Measurements from ENCODE around the gene PCDHB11. TPM values are rescaled to one million over a fixed set of nuclear protein-coding genes. Genes with fewer than 3 reads are reported as not detected.
"Not testable (repeated sequence)": the region's sequence is repeated elsewhere in the genome, so short reads cannot be mapped to it uniquely, and the experiment has no call there.

The PCDHB11 gene
- total and polyA plus RNA-seq, 4 donors: 3.8 to 9.7 (median 5.8) TPM

DNA sequence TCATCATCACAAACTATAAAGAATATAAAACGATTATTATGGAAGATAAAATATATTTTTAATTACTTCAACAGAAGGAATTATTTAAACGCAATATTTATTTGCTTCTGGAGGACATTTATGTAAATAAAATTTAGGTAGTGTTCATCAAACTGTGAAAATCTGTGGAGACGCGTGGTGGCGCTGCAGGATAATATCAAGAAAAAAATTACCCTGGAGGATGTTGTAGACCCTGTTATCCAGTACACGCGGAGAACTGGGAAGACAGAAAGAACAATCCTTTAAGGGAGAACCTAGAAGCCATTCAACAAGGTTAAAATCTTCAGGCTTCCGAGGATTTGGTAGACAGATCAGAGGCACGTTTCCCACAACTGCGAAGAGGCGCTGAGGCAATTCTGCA is 9.1 kb downstream of the PCDHB11 start, which contains the start of gene PCDHB12:
Gene PCDHB12, plus strand, starts transcription at position 242 of the 400 bp plus-strand sequence. CDS start 189 bp downstream, outside the sequence.
- no peak within 1 kb of the TSS for H3K27ac ChIP-seq (ENCODE audit: low read depth, low read length)
- no peaks in the 10 kb centered on the region for H3K4me1 ChIP-seq (ENCODE audit: control insufficient read depth, insufficient read depth, low read length)
- 15% methylated on average over 9 of the region's 11 CpGs for WGBS (ENCODE audit: insufficient coverage)
- no peaks in the 10 kb centered on the region for H3K27me3 ChIP-seq (ENCODE audit: control insufficient read depth, insufficient read depth, low read length)
- H3K36me3 ChIP-seq (ENCODE audit: control insufficient read depth, insufficient read depth, low read length): no peaks in the 10 kb centered on the region
- peak within 1 kb of the TSS; percentile 2 for H3K4me3 ChIP-seq (ENCODE audit: low read depth, low read length)
- DNase-seq (ENCODE audit: low read depth in 4 of 6, low spot score in 6 of 6): peak in 2 of 6 donors; percentile 30 to 41
- peaks cover 11% of the 10 kb centered on the region for H3K9me3 ChIP-seq (ENCODE audit: control insufficient read depth, insufficient read depth, low read length)

GRCh38 chr5:141210281-141210680 is 10.9 kb downstream of the PCDHB11 start:
- not testable (repeated sequence) for H3K4me1 ChIP-seq (ENCODE audit: control insufficient read depth, insufficient read depth, low read length); H3K36me3 ChIP-seq (ENCODE audit: control insufficient read depth, insufficient read depth, low read length); DNase-seq (ENCODE audit: low read depth in 4 of 6, low spot score in 6 of 6); H3K4me3 ChIP-seq (ENCODE audit: low read depth, low read length); H3K27ac ChIP-seq (ENCODE audit: low read depth, low read length); H3K27me3 ChIP-seq (ENCODE audit: control insufficient read depth, insufficient read depth, low read length)
- WGBS (ENCODE audit: insufficient coverage): 25% methylated on average over 19 of the region's 39 CpGs
- H3K9me3 ChIP-seq (ENCODE audit: control insufficient read depth, insufficient read depth, low read length): peaks cover 12% of the 10 kb centered on the region

GRCh38 chr5:141210849-141211248 is 11.4 kb downstream of the PCDHB11 start:
- not testable (repeated sequence) for DNase-seq (ENCODE audit: low read depth in 4 of 6, low spot score in 6 of 6); H3K27ac ChIP-seq (ENCODE audit: low read depth, low read length); H3K36me3 ChIP-seq (ENCODE audit: control insufficient read depth, insufficient read depth, low read length); H3K4me3 ChIP-seq (ENCODE audit: low read depth, low read length); H3K27me3 ChIP-seq (ENCODE audit: control insufficient read depth, insufficient read depth, low read length); H3K4me1 ChIP-seq (ENCODE audit: control insufficient read depth, insufficient read depth, low read length)
- 19% methylated on average over 13 of the region's 27 CpGs for WGBS (ENCODE audit: insufficient coverage)
- H3K9me3 ChIP-seq (ENCODE audit: control insufficient read depth, insufficient read depth, low read length): peaks cover 12% of the 10 kb centered on the region

- no CpG with 5 or more reads among the region's 18 CpGs for WGBS (ENCODE audit: insufficient coverage)
- peaks cover 14% of the 10 kb centered on the region for H3K9me3 ChIP-seq (ENCODE audit: control insufficient read depth, insufficient read depth, low read length)
- H3K4me1 ChIP-seq (ENCODE audit: control insufficient read depth, insufficient read depth, low read length); H3K27me3 ChIP-seq (ENCODE audit: control insufficient read depth, insufficient read depth, low read length); H3K4me3 ChIP-seq (ENCODE audit: low read depth, low read length); H3K27ac ChIP-seq (ENCODE audit: low read depth, low read length); H3K36me3 ChIP-seq (ENCODE audit: control insufficient read depth, insufficient read depth, low read length): not testable (repeated sequence)
- DNase-seq (ENCODE audit: low read depth in 4 of 6, low spot score in 6 of 6): peak in 2 of 6 donors; percentile 23 to 64
Observed at GRCh38 chr5:141213656-141214339, 14.4 kb downstream of the PCDHB11 start, which contains the start of gene PCDHB13. TSS of gene PCDHB13 (plus strand) at chr5:141213919. CDS start at chr5:141214124, 205 bp downstream.

DNA sequence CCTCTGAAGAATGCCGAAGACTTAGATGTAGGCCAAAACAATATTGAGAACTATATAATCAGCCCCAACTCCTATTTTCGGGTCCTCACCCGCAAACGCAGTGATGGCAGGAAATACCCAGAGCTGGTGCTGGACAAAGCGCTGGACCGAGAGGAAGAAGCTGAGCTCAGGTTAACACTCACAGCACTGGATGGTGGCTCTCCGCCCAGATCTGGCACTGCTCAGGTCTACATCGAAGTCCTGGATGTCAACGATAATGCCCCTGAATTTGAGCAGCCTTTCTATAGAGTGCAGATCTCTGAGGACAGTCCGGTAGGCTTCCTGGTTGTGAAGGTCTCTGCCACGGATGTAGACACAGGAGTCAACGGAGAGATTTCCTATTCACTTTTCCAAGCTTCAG is 15.2 kb downstream of the PCDHB11 start:
- H3K4me1 ChIP-seq (ENCODE audit: control insufficient read depth, insufficient read depth, low read length); DNase-seq (ENCODE audit: low read depth in 4 of 6, low spot score in 6 of 6); H3K27me3 ChIP-seq (ENCODE audit: control insufficient read depth, insufficient read depth, low read length); H3K36me3 ChIP-seq (ENCODE audit: control insufficient read depth, insufficient read depth, low read length); H3K4me3 ChIP-seq (ENCODE audit: low read depth, low read length); H3K27ac ChIP-seq (ENCODE audit: low read depth, low read length): not testable (repeated sequence)
- 62% methylated on average over 3 of the region's 12 CpGs for WGBS (ENCODE audit: insufficient coverage)
- H3K9me3 ChIP-seq (ENCODE audit: control insufficient read depth, insufficient read depth, low read length): peaks cover 14% of the 10 kb centered on the region

- H3K9me3 ChIP-seq (ENCODE audit: control insufficient read depth, insufficient read depth, low read length): peaks cover 16% of the 10 kb centered on the region
Observed at GRCh38 chr5:141215504-141215903, 16.1 kb downstream of the PCDHB11 start.

GRCh38 chr5:141216035-141216434 is 16.6 kb downstream of the PCDHB11 start:
- H3K9me3 ChIP-seq (ENCODE audit: control insufficient read depth, insufficient read depth, low read length): peaks cover 17% of the 10 kb centered on the region

More at GRCh38 chr5:141215504-141215903, 16.1 kb downstream of the PCDHB11 start:
- not testable (repeated sequence) for H3K4me1 ChIP-seq (ENCODE audit: control insufficient read depth, insufficient read depth, low read length); H3K4me3 ChIP-seq (ENCODE audit: low read depth, low read length); DNase-seq (ENCODE audit: low read depth in 4 of 6, low spot score in 6 of 6); H3K36me3 ChIP-seq (ENCODE audit: control insufficient read depth, insufficient read depth, low read length); H3K27ac ChIP-seq (ENCODE audit: low read depth, low read length); H3K27me3 ChIP-seq (ENCODE audit: control insufficient read depth, insufficient read depth, low read length)
- 25% methylated on average over 25 of the region's 40 CpGs for WGBS (ENCODE audit: insufficient coverage)

DNA sequence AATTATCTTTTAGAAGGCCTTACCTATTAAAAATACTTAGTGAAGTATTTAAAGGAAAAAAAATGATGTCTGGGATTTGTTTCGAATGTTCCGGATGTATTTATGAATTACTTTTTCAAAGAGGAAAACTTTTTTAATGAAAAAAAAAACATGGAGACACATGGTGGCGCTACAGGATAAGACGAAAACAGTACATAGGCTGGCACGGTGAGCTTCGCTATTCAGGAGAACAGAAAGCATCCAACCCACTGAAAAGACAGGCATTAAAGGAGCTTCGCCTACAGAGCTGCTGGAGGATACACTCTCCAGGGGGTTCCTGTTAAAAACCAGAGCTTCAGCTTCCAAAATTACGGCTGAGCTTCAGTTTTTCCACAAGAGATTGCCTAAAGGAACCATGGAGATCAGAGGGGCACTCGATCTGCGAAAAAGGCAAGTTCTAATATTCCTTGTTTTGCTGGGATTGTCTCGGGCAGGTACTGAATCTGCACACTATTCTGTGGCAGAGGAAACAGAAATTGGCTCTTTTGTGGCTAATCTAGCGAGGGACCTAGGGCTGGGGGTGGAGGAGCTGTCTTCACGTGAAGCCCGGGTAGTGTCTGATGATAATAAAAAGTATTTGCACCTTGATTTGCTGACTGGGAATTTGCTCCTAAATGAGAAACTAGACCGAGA is 23.8 kb downstream of the PCDHB11 start, which contains the start of gene PCDHB14:
Gene PCDHB14, plus strand, starts transcription at position 232 of the 672 bp plus-strand sequence. Its CDS starts 163 bp downstream, at position 395.
- Histone ChIP-seq H3K36me3 (ENCODE audit: control insufficient read depth, insufficient read depth, low read length) (no peaks in the 10 kb centered on the region), H3K27ac (ENCODE audit: low read depth, low read length) (no peak within 1 kb of the TSS), H3K4me3 (ENCODE audit: low read depth, low read length) (peak within 1 kb of the TSS; percentile 19), H3K9me3 (ENCODE audit: control insufficient read depth, insufficient read depth, low read length) (peaks cover 14% of the 10 kb centered on the region), H3K4me1 (ENCODE audit: control insufficient read depth, insufficient read depth, low read length) (no peaks in the 10 kb centered on the region), H3K27me3 (ENCODE audit: control insufficient read depth, insufficient read depth, low read length) (no peaks in the 10 kb centered on the region)
- peak in 2 of 6 donors; percentile 45 to 76 for DNase-seq (ENCODE audit: low read depth in 4 of 6, low spot score in 6 of 6)
- 15% methylated on average over 12 of the region's 15 CpGs for WGBS (ENCODE audit: insufficient coverage)

More at GRCh38 chr5:141216035-141216434, 16.6 kb downstream of the PCDHB11 start:
- H3K36me3 ChIP-seq (ENCODE audit: control insufficient read depth, insufficient read depth, low read length); H3K27me3 ChIP-seq (ENCODE audit: control insufficient read depth, insufficient read depth, low read length); DNase-seq (ENCODE audit: low read depth in 4 of 6, low spot score in 6 of 6); H3K4me1 ChIP-seq (ENCODE audit: control insufficient read depth, insufficient read depth, low read length); H3K4me3 ChIP-seq (ENCODE audit: low read depth, low read length); H3K27ac ChIP-seq (ENCODE audit: low read depth, low read length): not testable (repeated sequence)
- WGBS (ENCODE audit: insufficient coverage): no CpG with 5 or more reads among the region's 26 CpGs

GRCh38 chr5:141224844-141225243 is 25.4 kb downstream of the PCDHB11 start:
- H3K9me3 ChIP-seq (ENCODE audit: control insufficient read depth, insufficient read depth, low read length): peaks cover 16% of the 10 kb centered on the region
- H3K36me3 ChIP-seq (ENCODE audit: control insufficient read depth, insufficient read depth, low read length); H3K4me3 ChIP-seq (ENCODE audit: low read depth, low read length); H3K4me1 ChIP-seq (ENCODE audit: control insufficient read depth, insufficient read depth, low read length); H3K27me3 ChIP-seq (ENCODE audit: control insufficient read depth, insufficient read depth, low read length); H3K27ac ChIP-seq (ENCODE audit: low read depth, low read length); DNase-seq (ENCODE audit: low read depth in 4 of 6, low spot score in 6 of 6): not testable (repeated sequence)
- 16% methylated on average over 20 of the region's 40 CpGs for WGBS (ENCODE audit: insufficient coverage)

Measured in spinal cord (tissue), 10 donors.